ENCODE data around the gene OSBP2.

The OSBP2 gene

DNA sequence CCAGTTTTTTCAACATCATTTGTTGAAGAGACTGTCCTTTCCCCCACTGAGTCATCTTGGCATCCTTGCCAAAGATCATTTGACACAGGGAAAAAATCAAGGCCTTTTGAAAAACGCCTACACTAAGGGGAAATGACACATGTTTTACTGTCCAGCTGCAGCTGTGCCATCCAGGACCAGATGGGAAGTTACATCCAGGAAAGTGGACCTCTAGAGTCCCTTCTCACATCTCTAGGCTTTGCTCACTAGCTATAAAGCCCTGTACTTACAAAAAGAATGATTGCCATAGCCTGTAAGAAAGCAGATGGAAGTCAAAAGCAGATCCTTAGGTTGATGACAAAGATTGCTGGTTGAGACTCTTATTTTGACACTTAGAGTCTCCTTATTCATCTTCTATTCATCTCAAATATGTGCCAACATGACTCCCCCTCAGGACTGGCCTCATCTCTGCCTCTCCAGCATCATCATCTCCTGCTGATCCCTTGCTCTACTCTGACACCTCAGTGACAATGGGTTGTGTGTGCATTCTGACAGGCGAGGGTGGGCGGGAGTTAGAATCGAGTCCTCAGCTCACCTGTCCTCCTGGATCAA, 22.8 kb downstream of the OSBP2 start:
- DNase-seq (ENCODE audit: low read depth): peak; percentile 92
- TF ChIP-seq, protein P1, sequence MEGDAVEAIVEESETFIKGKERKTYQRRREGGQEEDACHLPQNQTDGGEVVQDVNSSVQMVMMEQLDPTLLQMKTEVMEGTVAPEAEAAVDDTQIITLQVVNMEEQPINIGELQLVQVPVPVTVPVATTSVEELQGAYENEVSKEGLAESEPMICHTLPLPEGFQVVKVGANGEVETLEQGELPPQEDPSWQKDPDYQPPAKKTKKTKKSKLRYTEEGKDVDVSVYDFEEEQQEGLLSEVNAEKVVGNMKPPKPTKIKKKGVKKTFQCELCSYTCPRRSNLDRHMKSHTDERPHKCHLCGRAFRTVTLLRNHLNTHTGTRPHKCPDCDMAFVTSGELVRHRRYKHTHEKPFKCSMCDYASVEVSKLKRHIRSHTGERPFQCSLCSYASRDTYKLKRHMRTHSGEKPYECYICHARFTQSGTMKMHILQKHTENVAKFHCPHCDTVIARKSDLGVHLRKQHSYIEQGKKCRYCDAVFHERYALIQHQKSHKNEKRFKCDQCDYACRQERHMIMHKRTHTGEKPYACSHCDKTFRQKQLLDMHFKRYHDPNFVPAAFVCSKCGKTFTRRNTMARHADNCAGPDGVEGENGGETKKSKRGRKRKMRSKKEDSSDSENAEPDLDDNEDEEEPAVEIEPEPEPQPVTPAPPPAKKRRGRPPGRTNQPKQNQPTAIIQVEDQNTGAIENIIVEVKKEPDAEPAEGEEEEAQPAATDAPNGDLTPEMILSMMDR (conservative IDR thresholded peaks at IDR 0.05; ENCODE audit: control insufficient read depth, insufficient read depth, low read depth, low read length): no peak
- H3K4me3 ChIP-seq (ENCODE audit: control insufficient read depth, low read depth, low read length): no peak overlapping the region

DNA sequence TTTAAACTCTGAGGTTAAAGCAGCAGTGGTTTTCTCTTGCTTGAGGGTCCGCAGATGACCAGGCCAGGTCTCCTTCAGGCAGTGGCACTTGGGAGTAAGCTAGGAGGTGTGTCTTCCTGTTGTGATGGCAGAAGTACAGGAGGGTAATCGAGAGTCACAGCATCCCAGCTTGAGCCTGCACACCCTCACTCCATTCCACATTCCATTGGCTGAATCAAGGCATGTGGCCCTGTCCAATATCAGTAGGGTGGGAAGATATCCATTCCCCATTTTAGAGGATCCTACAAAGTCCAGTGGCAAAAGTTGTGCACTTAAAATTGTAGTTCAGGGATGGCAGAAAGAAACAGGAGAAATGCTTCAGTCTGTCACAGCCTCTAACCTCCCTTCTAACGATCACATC, 23.3 kb downstream of the OSBP2 start:
- no peak for DNase-seq (ENCODE audit: low read depth)
- TF ChIP-seq, protein P1 (conservative IDR thresholded peaks at IDR 0.05; ENCODE audit: control insufficient read depth, insufficient read depth, low read depth, low read length): no peak
- H3K4me3 ChIP-seq (ENCODE audit: control insufficient read depth, low read depth, low read length): no peak overlapping the region

DNA sequence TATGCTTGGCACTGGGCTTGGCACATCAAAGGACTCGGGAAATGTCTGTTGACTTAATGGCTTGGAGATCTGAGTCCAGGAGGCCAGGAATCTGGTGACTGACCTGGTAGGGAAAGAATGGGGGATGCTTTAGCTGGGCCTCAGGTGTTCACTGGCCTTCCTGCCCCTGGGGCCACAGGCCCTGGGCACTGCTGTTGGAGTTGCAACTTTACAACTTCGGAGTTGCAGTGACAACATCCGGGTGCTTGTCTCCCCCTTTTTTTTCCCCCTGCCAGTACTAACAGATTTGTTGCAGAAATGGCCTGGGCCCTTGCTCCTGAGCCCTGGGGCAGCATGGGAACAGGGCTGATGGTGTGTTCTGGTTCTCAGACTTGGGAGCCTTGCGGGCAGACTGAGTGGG, 23.8 kb downstream of the OSBP2 start:
- DNase-seq (ENCODE audit: low read depth): no peak
- no peak overlapping the region for H3K4me3 ChIP-seq (ENCODE audit: control insufficient read depth, low read depth, low read length)
- TF ChIP-seq, protein P1 (conservative IDR thresholded peaks at IDR 0.05; ENCODE audit: control insufficient read depth, insufficient read depth, low read depth, low read length): no peak

DNA sequence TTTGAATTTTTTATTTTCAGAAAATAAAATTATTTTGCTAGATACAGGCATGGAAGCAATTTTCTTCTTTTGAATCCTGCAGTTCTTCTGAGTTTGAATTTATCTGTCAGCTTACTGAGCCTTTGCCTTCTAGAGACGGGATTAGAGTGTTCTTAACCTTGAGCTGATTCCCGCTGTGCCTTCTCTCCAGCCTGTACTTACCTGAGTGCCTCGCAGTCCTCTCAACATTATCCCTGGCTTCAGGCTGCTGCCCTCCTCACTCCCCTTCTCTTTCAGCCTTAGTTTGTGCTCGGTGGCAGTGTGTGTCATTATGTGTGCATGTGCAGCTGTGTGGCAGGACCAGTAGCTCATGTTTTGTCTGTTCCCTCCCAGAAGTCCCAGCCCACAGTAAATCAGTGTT, 24.3 kb downstream of the OSBP2 start:
- TF ChIP-seq, protein P1 (conservative IDR thresholded peaks at IDR 0.05; ENCODE audit: control insufficient read depth, insufficient read depth, low read depth, low read length): no peak
- H3K4me3 ChIP-seq (ENCODE audit: control insufficient read depth, low read depth, low read length): no peak overlapping the region
- DNase-seq (ENCODE audit: low read depth): no peak

DNA sequence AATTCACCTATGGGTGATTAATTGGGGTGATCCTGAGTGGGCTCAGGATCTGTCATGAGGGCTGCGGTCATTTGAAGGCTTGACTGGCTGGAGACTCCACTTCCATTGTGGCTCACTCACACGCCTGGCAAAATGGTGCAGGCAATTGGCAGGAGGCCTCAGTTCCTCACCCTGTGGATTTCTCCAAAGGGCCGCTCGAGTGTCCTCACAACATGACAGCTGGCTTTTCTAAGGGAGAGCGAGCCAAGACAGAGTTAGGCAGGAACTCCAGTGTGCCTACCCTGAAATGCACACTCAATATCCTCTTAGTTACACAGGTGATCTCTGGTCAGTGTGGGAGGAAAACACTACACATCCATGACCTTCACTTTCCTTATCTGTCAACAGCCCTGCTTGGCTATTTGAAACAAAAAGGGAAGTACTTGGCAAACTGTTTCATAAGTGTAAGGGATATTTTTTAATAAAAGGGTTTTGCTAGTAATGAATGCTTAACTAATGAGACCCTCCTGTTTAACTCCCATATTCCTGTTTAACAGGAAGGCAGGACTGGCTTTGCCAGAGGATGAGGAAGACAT, 25.7 kb downstream of the OSBP2 start:
- DNase-seq (ENCODE audit: low read depth): no peak
- no peak overlapping the region for H3K4me3 ChIP-seq (ENCODE audit: control insufficient read depth, low read depth, low read length)
- TF ChIP-seq, protein P1 (conservative IDR thresholded peaks at IDR 0.05; ENCODE audit: control insufficient read depth, insufficient read depth, low read depth, low read length): no peak

DNA sequence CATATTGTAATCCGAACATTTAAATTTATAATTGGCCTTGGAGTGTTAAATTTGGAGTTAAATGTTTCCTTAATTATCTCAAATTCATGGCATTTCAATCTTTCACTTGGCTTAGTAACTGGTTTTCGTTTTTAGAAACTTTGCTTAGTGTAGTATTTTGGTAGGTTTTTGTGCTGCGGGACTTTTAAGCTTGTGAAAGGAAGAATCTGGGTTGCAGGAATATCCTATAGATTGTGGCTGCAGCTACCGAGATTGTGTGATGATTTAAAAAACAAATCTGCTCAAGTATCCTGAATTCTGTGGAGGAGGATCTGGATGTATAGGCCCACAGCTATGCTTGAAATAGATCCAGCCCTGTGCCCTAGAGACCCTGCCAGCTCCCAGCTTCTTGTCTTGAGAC, 27.1 kb downstream of the OSBP2 start:
- no peak for DNase-seq (ENCODE audit: low read depth)
- H3K4me3 ChIP-seq (ENCODE audit: control insufficient read depth, low read depth, low read length): no peak overlapping the region
- TF ChIP-seq, protein P1 (conservative IDR thresholded peaks at IDR 0.05; ENCODE audit: control insufficient read depth, insufficient read depth, low read depth, low read length): no peak

Measured in fibroblast of mammary gland (primary cell).